Measurements from ENCODE around the gene EGFR.

DNA sequence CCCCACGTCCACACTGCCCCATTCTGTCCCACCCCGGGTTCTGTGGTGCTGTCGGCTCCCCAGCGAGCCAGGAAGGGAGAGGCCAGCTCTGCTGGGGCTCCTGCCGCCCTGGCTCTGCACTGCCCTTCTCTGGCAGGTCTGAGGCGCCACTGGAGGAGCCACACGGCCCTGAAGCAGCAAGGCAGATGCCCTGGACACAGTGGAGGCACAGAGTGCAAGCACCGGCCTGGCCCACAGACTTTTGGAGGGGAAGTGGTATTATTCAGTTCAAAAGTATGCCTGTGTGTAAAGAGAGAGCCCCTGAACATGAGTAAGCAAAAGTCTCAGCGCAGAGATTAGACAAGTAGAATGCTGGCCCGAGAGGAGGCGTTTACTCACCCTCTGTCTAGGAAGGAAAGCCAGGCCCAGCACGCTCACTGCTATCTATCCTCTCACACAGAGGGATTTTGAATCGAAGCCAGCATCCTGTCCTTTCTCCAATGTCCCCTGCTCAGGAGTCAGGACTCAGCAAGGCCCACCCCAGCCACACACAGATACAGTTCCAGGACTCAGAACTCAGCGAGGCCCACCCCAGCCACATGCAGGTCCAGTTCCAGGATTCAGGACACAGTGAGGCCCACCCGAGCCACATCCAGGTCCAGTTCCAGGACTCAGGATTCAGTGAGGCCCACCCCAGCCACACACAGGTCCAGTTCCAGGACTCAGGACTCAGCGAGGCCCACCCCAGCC is 115.0 kb downstream of the EGFR start:
- TF ChIP-seq, protein P1, sequence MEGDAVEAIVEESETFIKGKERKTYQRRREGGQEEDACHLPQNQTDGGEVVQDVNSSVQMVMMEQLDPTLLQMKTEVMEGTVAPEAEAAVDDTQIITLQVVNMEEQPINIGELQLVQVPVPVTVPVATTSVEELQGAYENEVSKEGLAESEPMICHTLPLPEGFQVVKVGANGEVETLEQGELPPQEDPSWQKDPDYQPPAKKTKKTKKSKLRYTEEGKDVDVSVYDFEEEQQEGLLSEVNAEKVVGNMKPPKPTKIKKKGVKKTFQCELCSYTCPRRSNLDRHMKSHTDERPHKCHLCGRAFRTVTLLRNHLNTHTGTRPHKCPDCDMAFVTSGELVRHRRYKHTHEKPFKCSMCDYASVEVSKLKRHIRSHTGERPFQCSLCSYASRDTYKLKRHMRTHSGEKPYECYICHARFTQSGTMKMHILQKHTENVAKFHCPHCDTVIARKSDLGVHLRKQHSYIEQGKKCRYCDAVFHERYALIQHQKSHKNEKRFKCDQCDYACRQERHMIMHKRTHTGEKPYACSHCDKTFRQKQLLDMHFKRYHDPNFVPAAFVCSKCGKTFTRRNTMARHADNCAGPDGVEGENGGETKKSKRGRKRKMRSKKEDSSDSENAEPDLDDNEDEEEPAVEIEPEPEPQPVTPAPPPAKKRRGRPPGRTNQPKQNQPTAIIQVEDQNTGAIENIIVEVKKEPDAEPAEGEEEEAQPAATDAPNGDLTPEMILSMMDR (IDR thresholded peaks at IDR 0.05): no peak
- TF ChIP-seq POLR2A (IDR thresholded peaks at IDR 0.05): no peak

All from lower leg skin (tissue), 3 donors.